Neural progenitor cell (in vitro differentiated cells): ENCODE results near the gene GOLGB1.

Source experiments
- CTCF ChIP-seq: fragments of 200-600 bp; sonication (generic); IDR thresholded peaks from 2 replicates; pipeline ENCODE4 v1.5.1; 2017; ENCODE audit warnings: antibody characterized with exemption, mild to moderate bottlenecking
- EZH2 ChIP-seq: fragments of 200-600 bp; sonication (generic); IDR thresholded peaks from 2 replicates; pipeline ENCODE4 v1.6.1; 2017; ENCODE audit warnings: antibody characterized with exemption, mild to moderate bottlenecking, moderate library complexity

GRCh38 chr3:121750087-121750415, 510 bp upstream of the GOLGB1 start:
- no peak for TF ChIP-seq CTCF
- no peak for TF ChIP-seq EZH2
